Heart right ventricle (tissue), 16 donors: Measurements from ENCODE around the gene ABR. TPM values are rescaled to one million over a fixed set of nuclear protein-coding genes. Genes with fewer than 3 reads are reported as not detected.

Experiments used
- ATAC-seq, 8 donors: fragments of 200-7000 bp; cut with Tn5 transposase; one replicate each; pipeline ENCODE4 v1.9.1; 2020; ENCODE audit warnings: mild to moderate bottlenecking in 8 of 8, moderate library complexity in 8 of 8, moderate number of reproducible peaks in 1 of 8
- DNase-seq, 2 donors: peaks; one replicate each; pipeline ENCODE4 v3.0.0-alpha.2; 2020
- H3K27ac ChIP-seq, 10 donors: fragments of 200-600 bp; sonication (generic) in 2 of 10; one replicate each; pipeline versions ENCODE4 v1.5.0 to v1.8.0; 2020 to 2022; ENCODE audit warnings: mild to moderate bottlenecking in 3 of 10
- H3K27me3 ChIP-seq, 7 donors: fragments of 200-600 bp; one replicate each; pipeline ENCODE4 v1.8.0; 2021 to 2022; ENCODE audit warnings: mild to moderate bottlenecking in 2 of 7
- H3K36me3 ChIP-seq, 9 donors: fragments of 200-600 bp; sonication (generic) in 1 of 9; one replicate each; pipeline versions ENCODE4 v1.5.0 to v1.8.0; 2020 to 2022; ENCODE audit warnings: mild to moderate bottlenecking in 2 of 9
- H3K4me1 ChIP-seq, 9 donors: fragments of 200-600 bp; sonication (generic) in 1 of 9; one replicate each; pipeline versions ENCODE4 v1.5.0 to v1.8.0; 2020 to 2022; ENCODE audit warnings: mild to moderate bottlenecking in 4 of 9
- H3K4me3 ChIP-seq, 10 donors: fragments of 200-600 bp; sonication (generic) in 2 of 10; one replicate each; pipeline versions ENCODE4 v1.5.0 to v1.8.0; 2020 to 2022; ENCODE audit warnings: mild to moderate bottlenecking in 7 of 10, moderate library complexity in 2 of 10
- H3K9me3 ChIP-seq, 11 donors: fragments of 200-600 bp in 10 of 11; sonication (generic) in 2 of 11; one replicate each; pipeline versions ENCODE4 v1.5.0 to v1.8.0; 2013 to 2022; ENCODE audit warnings: mild to moderate bottlenecking in 2 of 11, control low read depth in 1 of 11, moderate library complexity in 1 of 11
- WGBS, 2 donors: extraction: QIAGEN DNeasy Blood & Tissue Kit; methylation state at CpG; one replicate each; pipeline ENCODE4 v1.1.7; 2013; ENCODE audit warnings: inconsistent platforms in 1 of 2; 5-methylcytosine and 5-hydroxymethylcytosine counted together
- intact Hi-C, 10 donors: fragments of 100-400 bp; cut with DNase I; formaldehyde crosslinking; loops; one replicate each; pipeline versions ENCODE4 v1.11.1 to v1.14.2; 2022
- polyA plus RNA-seq, 2 donors: library from polyadenylated mRNA; stranded (reverse); fragments of 200-250 nt; gene quantifications; one replicate each; pipeline ENCODE4 v1.2.3, GENCODE V29; 2013
- total RNA-seq, 10 donors: library from RNA; stranded (reverse); fragmentation: NEBNext Ultra II Directional in 3 of 10; extraction: Animal tissue kit (Norgen Biotek cat#: 25700) in 3 of 10; gene quantifications; one replicate each; pipeline versions ENCODE4 v1.2.1 to v1.2.4, GENCODE V29; 2021 to 2023
- TF ChIP-seq, protein P1 (sequence below), 9 donors: fragments of 200-600 bp; sonication (generic) in 2 of 9; IDR thresholded peaks; one replicate each; pipeline versions ENCODE4 v1.5.0 to v1.8.0; 2021 to 2022; ENCODE audit warnings: antibody characterized with exemption in 9 of 9, mild to moderate bottlenecking in 5 of 9, moderate library complexity in 1 of 9
- donor health status: Arrhythmogenic right ventricular cardiomyopathy.
- donor health status: ischemic (EF 13 %, LVEDD 7.1; RV severe dilation, severe dysfunction).
- donor health status: healthy with polysubstance abuse.
- donor health status: DM: no; HTN: yes; CAD: no.
- donor health status: DM: no; HTN: no; CAD: no.
- donor health status: ischemic (EF 25% LVEDD 6.9; RV normal size, moderate dysfunction).
- donor health status: ischemic (EF 25% LVEDD 5.7; RV mildly dilated, moderate dysfunction).
- donor health status: healthy.
- donor health status: DM: yes; HTN: yes; CAD: no.
- donor health status: Ischemic cardiomyopathy.
- donor health status: ischemic (EF 35%, LVEDD 5.7; RV mildly dilated, moderate dysfunction).
- donor health status: nonischemic (EF 11% LVEDD 7.7; RV severe dilation, severe dysfunction).
- donor health status: DM: yes; HTN: yes; CAD: no.
- donor health status: PGD.
- donor health status: ischemic (EF 29% LVEDD 5.4; RV normal size, mild dysfunction).
- donor health status: nonischemic (EF 23%, LVEDD 6.1; RV moderate dilation, normal function).

The ABR gene
- total and polyA plus RNA-seq, 12 donors, result 49.1 to 173 (median 143) TPM

GRCh38 chr17:1188812-1189504, 9.2 kb upstream of the ABR start:
- ATAC-seq (peak; percentile 28 to 76 (median 44)), DNase-seq (peak; percentile 77 to 80)
- intact Hi-C loops, result loop anchor here in 3 of 10 donors (5.0 to 10.0 kb wide), 3 partner anchors 37 to 134 kb away; no protein-coding TSS in a partner anchor
- Histone ChIP-seq H3K27ac (peak overlapping the region in 9 of 10 donors; percentile 3 to 85 (median 51)), H3K27me3 (no peaks in the 10 kb centered on the region), H3K4me3 (peak overlapping the region in 2 of 10 donors; percentile 2 to 16), H3K9me3 (no peaks in the 10 kb centered on the region), H3K4me1 (peaks cover 17 to 56% (median 42%) of the 10 kb centered on the region in 9 donors), H3K36me3 (no peaks in the 10 kb centered on the region)
- TF ChIP-seq, protein P1, sequence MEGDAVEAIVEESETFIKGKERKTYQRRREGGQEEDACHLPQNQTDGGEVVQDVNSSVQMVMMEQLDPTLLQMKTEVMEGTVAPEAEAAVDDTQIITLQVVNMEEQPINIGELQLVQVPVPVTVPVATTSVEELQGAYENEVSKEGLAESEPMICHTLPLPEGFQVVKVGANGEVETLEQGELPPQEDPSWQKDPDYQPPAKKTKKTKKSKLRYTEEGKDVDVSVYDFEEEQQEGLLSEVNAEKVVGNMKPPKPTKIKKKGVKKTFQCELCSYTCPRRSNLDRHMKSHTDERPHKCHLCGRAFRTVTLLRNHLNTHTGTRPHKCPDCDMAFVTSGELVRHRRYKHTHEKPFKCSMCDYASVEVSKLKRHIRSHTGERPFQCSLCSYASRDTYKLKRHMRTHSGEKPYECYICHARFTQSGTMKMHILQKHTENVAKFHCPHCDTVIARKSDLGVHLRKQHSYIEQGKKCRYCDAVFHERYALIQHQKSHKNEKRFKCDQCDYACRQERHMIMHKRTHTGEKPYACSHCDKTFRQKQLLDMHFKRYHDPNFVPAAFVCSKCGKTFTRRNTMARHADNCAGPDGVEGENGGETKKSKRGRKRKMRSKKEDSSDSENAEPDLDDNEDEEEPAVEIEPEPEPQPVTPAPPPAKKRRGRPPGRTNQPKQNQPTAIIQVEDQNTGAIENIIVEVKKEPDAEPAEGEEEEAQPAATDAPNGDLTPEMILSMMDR (IDR thresholded peaks at IDR 0.05), result no peak
- 26 to 27% methylated on average over 20 of the region's 20 CpGs for WGBS, 2 donors

DNA sequence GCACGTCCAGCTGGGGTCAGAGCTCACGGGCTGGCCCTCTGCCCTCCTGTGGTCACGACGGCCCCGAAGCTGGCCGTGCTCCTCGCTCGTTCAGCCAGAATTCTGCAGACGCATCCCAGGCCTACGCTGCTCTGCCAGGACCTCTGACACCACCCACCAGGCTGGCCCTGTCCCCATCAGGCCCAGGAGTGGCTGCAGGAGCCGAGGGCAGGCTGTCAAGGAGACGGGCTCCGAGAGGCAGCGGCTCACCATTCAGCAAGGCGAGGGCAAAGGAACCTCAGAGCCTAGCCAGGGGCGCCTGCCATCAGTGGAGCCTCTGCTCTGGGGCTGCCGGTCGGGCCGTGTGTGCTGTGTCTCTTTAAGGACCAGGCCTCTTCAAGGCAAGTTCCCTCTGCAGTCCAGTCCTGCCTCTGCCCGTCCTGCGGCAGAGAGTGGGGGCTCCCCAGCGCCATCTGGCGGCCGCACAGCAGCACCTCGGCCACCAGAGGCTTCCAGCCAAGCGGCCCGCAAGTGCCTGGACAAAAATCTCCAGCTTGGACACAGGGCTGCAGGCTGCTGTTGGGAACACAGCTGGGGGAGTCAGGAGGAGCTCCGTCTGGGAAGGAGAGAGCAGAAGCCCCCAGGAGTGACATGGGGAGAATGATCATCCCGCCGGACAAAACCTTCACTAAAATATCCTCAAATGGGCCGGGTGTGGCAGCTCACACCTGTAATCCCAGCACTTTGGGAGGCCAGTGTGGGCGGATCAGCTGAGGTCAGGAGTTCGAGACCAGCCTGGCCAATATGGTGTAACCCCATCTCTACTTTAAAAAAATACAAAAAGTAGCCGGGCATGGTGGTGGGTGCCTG, 7.4 kb upstream of the ABR start:
- TF ChIP-seq, protein P1 (IDR thresholded peaks at IDR 0.05), result peak; percentile 97 to 99 (median 99)
- WGBS, 2 donors, result 15 to 16% methylated on average over 34 of the region's 34 CpGs
- peak; percentile 88 to 95 (median 92) for ATAC-seq
- Histone ChIP-seq H3K27ac (peak overlapping the region; percentile 57 to 93 (median 85)), H3K36me3 (no peaks in the 10 kb centered on the region), H3K27me3 (no peaks in the 10 kb centered on the region), H3K4me1 (peaks cover 25 to 74% (median 58%) of the 10 kb centered on the region in 9 donors), H3K9me3 (no peaks in the 10 kb centered on the region), H3K4me3 (peak overlapping the region; percentile 2 to 54 (median 46))
- intact Hi-C loops, result loop anchor here (1.0 to 10.0 kb wide), 6 partner anchors 35 to 132 kb away; no protein-coding TSS in a partner anchor
- peak; percentile 86 to 90 for DNase-seq

GRCh38 chr17:1186214-1186820, 6.5 kb upstream of the ABR start:
- peak overlapping the region; percentile 57 to 93 (median 85) for H3K27ac ChIP-seq

More at GRCh38 chr17:1186214-1186820, 6.5 kb upstream of the ABR start:
- WGBS, 2 donors, result 57 to 60% methylated on average over 13 of the region's 13 CpGs
- intact Hi-C loops, result loop anchor here in 8 of 10 donors (1.0 to 10.0 kb wide), 6 partner anchors 34 to 132 kb away; no protein-coding TSS in a partner anchor
- Histone ChIP-seq H3K36me3 (no peaks in the 10 kb centered on the region), H3K27me3 (no peaks in the 10 kb centered on the region), H3K4me3 (peak overlapping the region; percentile 2 to 54 (median 46)), H3K9me3 (no peaks in the 10 kb centered on the region), H3K4me1 (peaks cover 25 to 82% (median 60%) of the 10 kb centered on the region in 9 donors)
- DNase-seq (no peak), ATAC-seq (peak in 6 of 8 donors; percentile 7 to 41 (median 24))
- TF ChIP-seq, protein P1 (IDR thresholded peaks at IDR 0.05), result no peak
